GM19099 (cell line): ENCODE results near the gene PRPF39.

Experiments used
- POLR2A ChIP-seq: IDR thresholded peaks from 3 replicates; pipeline ENCODE4 v1.6.1; 2011; ENCODE audit warnings: low read depth; ENCODE audit not compliant: insufficient read length; ENCODE audit errors: extremely low read depth

The PRPF39 gene

DNA sequence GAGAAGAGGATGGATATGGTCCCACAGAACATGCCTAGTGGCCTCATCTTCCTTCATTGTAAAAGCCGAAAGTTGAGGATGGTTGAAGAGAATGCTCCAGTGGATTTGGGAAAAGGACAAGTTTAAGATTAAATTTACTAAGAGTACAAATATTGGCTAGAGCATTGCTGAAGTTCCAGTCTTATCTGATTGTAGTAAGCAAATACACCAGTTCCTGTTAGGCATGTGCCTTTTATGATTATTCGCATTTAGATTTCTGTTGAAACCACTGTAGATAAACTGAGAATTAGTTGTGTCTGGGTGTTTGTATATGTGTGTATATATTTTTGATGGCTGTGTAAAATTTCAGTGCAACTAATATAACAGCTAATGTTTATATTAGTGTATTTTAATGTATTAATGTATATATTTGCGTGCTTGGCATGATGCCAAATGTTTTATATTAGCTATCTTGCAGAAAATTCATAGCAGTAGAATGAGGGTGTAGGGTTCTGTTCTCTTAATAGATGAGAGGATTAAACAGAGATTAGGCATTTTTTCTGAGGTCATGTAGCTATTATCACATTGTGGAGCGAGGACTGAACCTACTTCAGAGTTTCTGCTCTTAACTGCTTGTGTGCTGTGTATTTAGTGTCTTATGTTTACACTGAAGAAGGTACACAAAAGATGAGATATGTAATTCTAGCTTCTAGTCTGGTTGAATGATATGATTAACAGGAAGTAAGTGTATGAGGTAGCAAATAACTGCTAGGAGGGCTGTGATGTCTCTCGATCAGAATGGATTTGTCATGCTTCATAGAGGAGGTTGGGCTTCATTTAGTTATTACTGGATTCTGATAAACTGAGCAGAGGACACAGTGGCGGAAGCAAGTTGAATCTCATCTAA lies 29.2 kb downstream of the PRPF39 start:
- TF ChIP-seq POLR2A = no peak

DNA sequence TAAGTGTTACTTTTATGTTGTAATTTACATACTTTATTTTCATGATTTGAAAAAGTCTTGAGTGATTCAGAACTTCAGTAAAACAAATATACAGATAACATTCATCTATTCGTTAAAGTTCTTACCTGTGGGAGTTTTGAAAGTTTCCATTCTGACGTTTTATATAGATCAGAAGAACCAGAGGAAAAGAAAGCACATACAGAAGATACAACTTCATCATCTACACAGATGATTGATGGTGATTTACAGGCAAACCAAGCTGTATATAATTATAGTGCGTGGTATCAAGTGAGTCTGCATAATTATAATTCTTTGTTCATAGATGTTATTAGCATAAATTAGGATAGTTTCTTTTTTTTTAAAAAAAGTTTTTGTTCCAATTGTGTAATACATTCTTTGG lies 30.4 kb downstream of the PRPF39 start:
- TF ChIP-seq POLR2A = no peak

- TF ChIP-seq POLR2A = no peak
Measured at GRCh38 chr14:45118594-45118993, 34.7 kb downstream of the PRPF39 start.

- TF ChIP-seq POLR2A = no peak
Measured at GRCh38 chr14:45120096-45120495, 36.2 kb downstream of the PRPF39 start.

DNA sequence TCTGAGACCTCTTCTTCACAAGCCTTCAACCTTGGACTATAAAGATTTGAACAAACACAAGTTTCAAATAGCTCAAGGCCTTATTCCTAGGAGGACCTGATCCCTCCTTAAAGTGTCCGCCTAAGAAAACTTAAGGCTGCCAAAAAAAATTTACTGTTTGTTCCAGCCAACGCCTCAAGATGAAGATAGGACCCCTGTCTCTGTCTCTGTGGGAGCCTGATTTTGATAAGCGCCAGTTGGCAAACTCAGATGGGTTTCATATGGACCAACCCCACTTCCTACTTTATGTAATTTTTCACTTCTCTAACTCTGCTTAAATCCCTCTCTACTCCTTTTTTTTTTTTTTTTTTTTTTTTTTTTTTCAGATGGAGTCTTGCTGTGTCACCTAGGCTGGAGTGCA lies 39.4 kb downstream of the PRPF39 start:
- no peak for TF ChIP-seq POLR2A

GRCh38 chr14:45125754-45126153 lies 41.8 kb downstream of the PRPF39 start:
- no peak for TF ChIP-seq POLR2A

DNA sequence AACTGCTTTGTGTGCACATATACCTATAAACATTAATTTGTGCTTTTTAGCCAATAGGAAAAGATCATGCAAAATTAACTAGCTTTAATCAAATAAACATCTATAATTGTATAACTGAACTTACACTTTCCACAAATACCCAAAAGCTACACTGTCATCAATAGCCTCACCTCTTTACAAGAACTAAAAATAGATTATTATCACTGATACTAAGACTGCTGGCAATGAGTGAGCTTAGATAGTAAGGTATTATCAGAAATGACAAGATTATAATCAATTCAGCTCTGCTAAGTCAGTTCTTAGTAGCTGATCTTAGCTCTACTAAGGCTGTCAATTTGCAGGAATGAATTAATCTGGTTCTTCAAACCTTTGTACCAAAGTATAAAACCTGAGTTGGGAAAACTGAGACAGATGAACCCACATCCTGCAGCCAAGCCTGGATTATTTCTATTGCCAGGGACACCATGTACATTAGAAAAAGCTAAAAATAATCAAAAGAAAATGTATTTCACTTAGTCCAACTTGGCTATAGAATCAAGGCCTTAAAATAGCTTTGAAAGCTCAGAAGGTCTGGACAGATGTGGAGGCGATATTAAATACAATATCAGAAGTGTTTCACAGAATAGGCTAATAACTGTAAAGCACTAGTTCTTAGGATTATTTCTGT lies 45.2 kb downstream of the PRPF39 start:
- no peak for TF ChIP-seq POLR2A

GRCh38 chr14:45133683-45134050 lies 49.8 kb downstream of the PRPF39 start:
- no peak for TF ChIP-seq POLR2A

DNA sequence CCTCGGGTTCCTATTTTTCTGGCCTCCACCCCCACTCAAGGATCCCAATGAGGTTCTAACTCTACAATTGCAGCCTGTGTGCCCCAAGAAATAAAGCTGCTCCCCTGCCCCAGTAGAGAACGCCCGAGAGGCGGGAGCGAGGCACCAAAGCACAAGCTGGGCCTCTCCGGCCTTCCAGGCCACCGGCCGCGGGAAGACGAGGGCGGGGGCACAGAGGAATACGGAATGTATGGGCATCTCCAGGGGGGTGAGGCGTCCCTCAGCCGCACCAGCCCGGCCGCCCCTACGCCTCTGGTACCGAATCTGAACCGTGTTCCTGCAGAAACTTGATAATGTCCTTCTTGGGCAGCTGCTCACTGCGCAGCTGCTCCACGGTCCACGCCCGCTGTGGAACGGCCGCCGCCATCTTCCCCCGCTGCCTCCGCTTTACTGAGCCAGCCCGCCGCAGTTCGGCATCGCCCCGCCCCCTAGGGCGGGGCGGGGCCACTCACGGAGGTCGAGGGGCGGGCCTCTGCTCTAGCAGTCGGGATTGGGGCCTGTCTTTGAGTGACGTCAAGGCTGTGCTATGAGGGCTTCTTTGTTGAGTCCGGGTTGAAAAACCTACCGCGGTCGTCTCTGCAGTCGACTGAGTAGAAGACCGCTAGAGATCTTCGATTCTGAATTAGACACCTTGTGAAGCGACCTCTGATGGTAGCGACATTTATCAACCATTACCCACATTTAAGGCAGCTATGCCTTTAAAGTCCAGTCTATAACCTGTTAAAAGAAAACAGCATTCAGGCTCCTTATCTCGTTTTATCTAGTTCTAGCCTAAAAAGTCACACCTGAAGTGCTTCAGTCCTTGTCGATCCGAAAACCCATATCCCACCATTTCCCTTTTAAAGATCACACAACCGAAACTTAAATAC lies 50.4 kb downstream of the PRPF39 start, which contains the start of gene FKBP3:
TSS of gene FKBP3 (minus strand) at position 431 of the 908 bp plus-strand sequence. CDS start at position 406, 25 bp downstream.
- peak; percentile 94 for TF ChIP-seq POLR2A

DNA sequence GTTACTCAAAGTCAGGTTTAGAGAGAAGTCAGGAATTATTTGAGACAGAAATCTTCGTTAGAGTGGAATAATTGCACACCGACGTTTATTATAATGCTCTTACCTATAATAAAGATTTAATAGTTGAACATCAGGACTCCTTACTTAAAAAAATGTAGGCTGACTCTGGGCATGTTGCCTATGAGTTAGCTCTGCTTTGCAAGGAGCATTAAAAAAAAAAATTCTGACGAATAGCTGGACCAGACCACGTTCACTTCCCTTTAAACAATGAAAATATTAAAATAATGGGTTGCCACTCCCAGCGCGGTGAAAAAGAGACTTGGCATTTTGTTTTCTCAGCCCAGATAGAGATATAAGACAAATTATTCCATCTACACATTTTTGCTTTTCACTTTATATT lies 51.2 kb downstream of the PRPF39 start:
- TF ChIP-seq POLR2A = no peak

- TF ChIP-seq POLR2A = peak; percentile 69
Measured at GRCh38 chr14:45135659-45136395, 51.9 kb downstream of the PRPF39 start, which contains the start of gene FANCM. FANCM (plus strand) TSS chr14:45135930; CDS start chr14:45136032, 102 bp downstream.

- no peak for TF ChIP-seq POLR2A
Measured at GRCh38 chr14:45136399-45136798, 52.5 kb downstream of the PRPF39 start.

DNA sequence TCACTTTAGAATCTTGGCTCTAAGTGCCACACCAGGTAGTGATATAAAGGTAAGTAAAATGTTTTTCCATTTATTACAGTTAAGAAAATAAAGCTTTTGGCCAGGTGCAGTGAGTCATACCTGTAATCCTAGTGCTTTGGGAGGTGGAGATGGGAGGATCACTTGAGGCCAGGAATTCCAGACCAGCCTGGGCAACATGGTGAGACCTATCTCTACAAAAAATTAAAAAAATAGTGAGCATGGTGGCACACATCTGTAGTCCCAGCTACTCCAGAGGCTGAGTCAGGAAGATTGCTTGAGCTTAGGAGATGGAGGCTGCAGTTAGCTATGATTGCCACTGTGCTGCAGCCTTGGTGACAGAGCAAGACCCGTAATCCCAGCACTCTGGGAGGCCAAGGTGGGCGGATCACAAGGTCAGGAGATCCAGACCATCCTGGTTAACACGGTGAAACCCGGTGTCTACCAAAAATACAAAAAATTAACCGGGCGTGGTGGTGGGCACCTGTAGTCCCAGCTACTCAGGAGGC lies 56.8 kb downstream of the PRPF39 start:
- TF ChIP-seq POLR2A = no peak

- TF ChIP-seq POLR2A = no peak
Measured at GRCh38 chr14:45144658-45145057, 60.7 kb downstream of the PRPF39 start.
